ENCODE results near the gene AK8. TPM values are rescaled to one million over a fixed set of nuclear protein-coding genes. Genes with fewer than 3 reads are reported as not detected.

AK8 gene
- total RNA-seq, 1 donor from 2014 or later = 0.93 TPM

DNA sequence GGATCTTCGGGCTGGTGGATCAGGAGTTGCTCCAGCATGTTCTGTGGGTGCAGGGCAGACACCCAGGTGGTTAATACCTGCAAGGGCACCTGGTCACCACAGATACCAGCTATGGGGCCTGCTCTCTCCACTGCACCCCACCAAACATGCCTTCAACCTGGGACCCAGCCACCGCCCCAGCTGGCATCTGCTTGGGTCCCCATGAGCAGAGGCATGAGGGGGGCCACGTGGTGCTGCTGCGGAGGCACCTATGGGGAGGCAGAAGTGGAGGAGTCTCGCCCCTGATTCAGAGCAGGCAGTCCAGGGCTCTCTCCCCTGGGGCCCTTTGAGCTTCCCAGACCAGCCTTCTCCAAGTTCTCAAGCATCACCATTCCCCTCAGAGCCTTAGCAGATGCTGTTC, 2.9 kb downstream of the AK8 start:
- intact Hi-C loops (cut with micrococcal nuclease) = loop anchor here (5.0 kb wide), 1 partner anchor 633 kb away; no protein-coding TSS in a partner anchor
- Mint-ChIP-seq H3K27me3 (no peaks in the 10 kb centered on the region), H3K9me3 (no peaks in the 10 kb centered on the region), H3K4me1 (peaks cover 16% of the 10 kb centered on the region), H3K36me3 (ENCODE audit: low read depth) (no peaks in the 10 kb centered on the region), H3K27ac (no peak overlapping the region), H3K4me3 (no peak overlapping the region)
- no peak for DNase-seq
- ATAC-seq (ENCODE audit: low read depth) = no peak
- TF ChIP-seq, protein P1, sequence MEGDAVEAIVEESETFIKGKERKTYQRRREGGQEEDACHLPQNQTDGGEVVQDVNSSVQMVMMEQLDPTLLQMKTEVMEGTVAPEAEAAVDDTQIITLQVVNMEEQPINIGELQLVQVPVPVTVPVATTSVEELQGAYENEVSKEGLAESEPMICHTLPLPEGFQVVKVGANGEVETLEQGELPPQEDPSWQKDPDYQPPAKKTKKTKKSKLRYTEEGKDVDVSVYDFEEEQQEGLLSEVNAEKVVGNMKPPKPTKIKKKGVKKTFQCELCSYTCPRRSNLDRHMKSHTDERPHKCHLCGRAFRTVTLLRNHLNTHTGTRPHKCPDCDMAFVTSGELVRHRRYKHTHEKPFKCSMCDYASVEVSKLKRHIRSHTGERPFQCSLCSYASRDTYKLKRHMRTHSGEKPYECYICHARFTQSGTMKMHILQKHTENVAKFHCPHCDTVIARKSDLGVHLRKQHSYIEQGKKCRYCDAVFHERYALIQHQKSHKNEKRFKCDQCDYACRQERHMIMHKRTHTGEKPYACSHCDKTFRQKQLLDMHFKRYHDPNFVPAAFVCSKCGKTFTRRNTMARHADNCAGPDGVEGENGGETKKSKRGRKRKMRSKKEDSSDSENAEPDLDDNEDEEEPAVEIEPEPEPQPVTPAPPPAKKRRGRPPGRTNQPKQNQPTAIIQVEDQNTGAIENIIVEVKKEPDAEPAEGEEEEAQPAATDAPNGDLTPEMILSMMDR (IDR thresholded peaks at IDR 0.05) = no peak
- CTCF ChIA-PET = no interaction called here
- POLR2A ChIA-PET = no interaction called here

DNA sequence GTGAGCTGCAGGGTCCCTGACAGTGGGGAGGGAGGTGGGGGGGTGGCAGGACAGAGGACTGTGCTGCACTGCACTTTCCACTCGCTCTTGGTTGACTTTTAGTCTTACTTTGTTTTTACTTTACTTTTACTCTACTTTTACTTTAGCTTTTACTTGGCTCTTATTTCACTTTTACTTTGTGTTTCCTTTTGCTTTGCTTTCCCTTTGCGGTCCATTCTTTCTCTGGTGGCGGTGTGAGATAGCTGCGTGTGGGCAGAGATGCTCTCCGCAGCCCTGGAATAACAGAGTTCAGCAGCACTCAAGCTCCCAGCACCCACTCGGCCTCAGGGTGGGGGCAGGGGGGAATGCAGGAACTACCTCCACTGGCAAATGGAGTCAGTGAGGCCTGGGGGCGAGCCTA, 4.7 kb downstream of the AK8 start:
- no peak overlapping the region for H3K27ac Mint-ChIP-seq
- DNase-seq (no peak), ATAC-seq (ENCODE audit: low read depth) (no peak)
- POLR2A ChIA-PET = no interaction called here
- H3K4me1 Mint-ChIP-seq = peaks cover 2% of the 10 kb centered on the region
- H3K9me3 Mint-ChIP-seq = no peaks in the 10 kb centered on the region
- H3K36me3 Mint-ChIP-seq (ENCODE audit: low read depth) = no peaks in the 10 kb centered on the region
- CTCF ChIA-PET = no interaction called here
- TF ChIP-seq, protein P1 (IDR thresholded peaks at IDR 0.05) = no peak
- H3K4me3 Mint-ChIP-seq = peak overlapping the region; percentile 32
- intact Hi-C loops (cut with micrococcal nuclease) = no loop called here
- no peaks in the 10 kb centered on the region for H3K27me3 Mint-ChIP-seq

DNA sequence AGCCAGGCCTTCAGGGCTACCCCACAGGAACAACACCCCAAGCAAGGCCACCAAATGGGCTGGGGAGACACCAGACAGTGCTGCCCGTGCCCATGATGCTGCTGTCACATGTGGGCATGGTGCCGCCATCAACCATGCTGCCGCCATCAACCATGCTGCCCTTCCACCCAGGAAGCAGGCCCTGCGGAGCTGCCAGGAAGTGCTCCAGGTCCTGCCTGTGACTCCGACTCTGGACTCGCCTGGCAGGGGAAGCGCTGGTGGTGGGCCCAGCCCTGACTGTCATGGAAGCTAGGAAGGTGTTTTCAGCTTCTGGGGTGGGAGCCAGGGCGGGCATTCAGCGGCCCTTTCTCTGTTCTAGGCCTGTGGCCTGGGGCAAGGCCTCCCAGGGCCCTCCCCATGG, 8.8 kb downstream of the AK8 start:
- DNase-seq (no peak), ATAC-seq (ENCODE audit: low read depth) (no peak)
- H3K27me3 Mint-ChIP-seq = no peaks in the 10 kb centered on the region
- H3K27ac Mint-ChIP-seq = no peak overlapping the region
- H3K4me1 Mint-ChIP-seq = peaks cover 2% of the 10 kb centered on the region
- intact Hi-C loops (cut with micrococcal nuclease) = no loop called here
- no peaks in the 10 kb centered on the region for H3K36me3 Mint-ChIP-seq (ENCODE audit: low read depth)
- H3K9me3 Mint-ChIP-seq = no peaks in the 10 kb centered on the region
- CTCF ChIA-PET = no interaction called here
- POLR2A ChIA-PET = no interaction called here
- H3K4me3 Mint-ChIP-seq = no peak overlapping the region
- TF ChIP-seq, protein P1 (IDR thresholded peaks at IDR 0.05) = no peak

DNA sequence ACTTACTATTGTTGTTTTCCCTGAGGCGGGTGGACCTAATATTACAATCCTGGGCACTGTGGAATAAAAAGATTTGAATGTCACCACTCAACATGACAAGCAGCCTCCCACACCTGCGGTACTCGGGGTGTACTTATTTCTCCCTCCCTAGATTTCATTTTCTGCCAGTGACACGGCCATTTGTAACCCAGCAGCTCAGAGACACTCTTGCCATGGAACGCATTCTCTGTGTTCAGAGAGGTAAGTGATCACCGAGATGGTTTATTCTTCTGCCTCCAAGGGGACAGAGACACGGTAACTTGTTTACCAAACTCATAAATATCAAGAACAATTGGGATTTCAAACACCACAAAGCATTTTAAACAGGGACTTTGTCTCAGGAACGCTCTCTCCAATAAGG, 11.2 kb downstream of the AK8 start:
- H3K36me3 Mint-ChIP-seq (ENCODE audit: low read depth) = no peaks in the 10 kb centered on the region
- no peaks in the 10 kb centered on the region for H3K9me3 Mint-ChIP-seq
- no peaks in the 10 kb centered on the region for H3K27me3 Mint-ChIP-seq
- H3K4me3 Mint-ChIP-seq = no peak overlapping the region
- no peaks in the 10 kb centered on the region for H3K4me1 Mint-ChIP-seq
- ATAC-seq (ENCODE audit: low read depth) = no peak
- POLR2A ChIA-PET = no interaction called here
- CTCF ChIA-PET = interaction anchor here (0.8 kb wide), 1 partner anchor 35 kb away, joined by 3 read pairs; no protein-coding TSS in a partner anchor
- intact Hi-C loops (cut with micrococcal nuclease) = no loop called here
- no peak for DNase-seq
- H3K27ac Mint-ChIP-seq = no peak overlapping the region
- TF ChIP-seq, protein P1 (IDR thresholded peaks at IDR 0.05) = no peak

DNA sequence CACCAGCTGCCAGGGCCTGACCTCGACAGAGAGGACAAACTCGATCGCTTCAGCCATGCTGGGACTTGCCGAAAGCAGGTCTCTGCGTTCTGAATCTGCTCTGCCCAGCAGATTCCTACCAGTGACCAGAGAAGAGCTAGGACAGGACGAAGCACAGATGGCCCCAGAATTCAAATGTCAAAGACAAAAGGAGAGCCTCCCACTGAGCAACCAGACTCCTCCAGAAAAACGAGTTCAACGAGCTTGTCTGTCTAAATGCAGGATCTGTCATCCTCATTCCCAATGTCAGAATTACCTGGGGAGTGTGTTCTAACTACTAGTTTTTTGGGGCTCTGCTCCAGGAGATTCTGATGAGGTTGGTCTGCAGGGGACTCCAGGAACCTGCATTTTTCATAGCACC, 13.4 kb downstream of the AK8 start:
- TF ChIP-seq, protein P1 (IDR thresholded peaks at IDR 0.05) = no peak
- CTCF ChIA-PET = no interaction called here
- H3K4me3 Mint-ChIP-seq = no peak overlapping the region
- no peaks in the 10 kb centered on the region for H3K27me3 Mint-ChIP-seq
- no peak for ATAC-seq (ENCODE audit: low read depth)
- H3K4me1 Mint-ChIP-seq = no peaks in the 10 kb centered on the region
- DNase-seq = no peak
- H3K9me3 Mint-ChIP-seq = no peaks in the 10 kb centered on the region
- no peaks in the 10 kb centered on the region for H3K36me3 Mint-ChIP-seq (ENCODE audit: low read depth)
- POLR2A ChIA-PET = interaction anchor here (0.6 kb wide), 1 partner anchor 745 kb away, joined by 6 read pairs; no protein-coding TSS in a partner anchor
- intact Hi-C loops (cut with micrococcal nuclease) = no loop called here
- no peak overlapping the region for H3K27ac Mint-ChIP-seq

All from activated B cell treated with CpG ODN at 0.5 μM for 24 hours (primary cell).